ENCODE data around the gene BRD1.

DNA sequence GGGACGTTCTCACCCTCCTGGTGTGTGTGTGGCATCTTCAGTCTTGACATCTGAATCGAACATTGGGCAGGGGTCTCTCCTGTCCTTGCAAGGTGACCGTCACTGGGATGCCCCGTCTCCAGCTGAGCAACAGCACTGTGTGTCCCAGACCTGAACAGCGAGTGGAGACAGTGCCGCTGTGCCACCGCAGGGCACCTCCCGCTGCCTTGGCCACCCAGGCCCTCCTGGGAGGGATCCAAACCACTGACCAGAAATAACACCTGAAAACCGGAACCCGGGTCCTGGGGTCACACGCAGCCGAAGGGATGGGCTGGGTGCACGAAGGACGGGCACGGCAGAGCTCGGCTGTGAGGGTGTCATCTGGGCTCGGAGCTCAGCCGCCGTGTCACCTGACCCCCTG lies 102.2 kb downstream of the BRD1 start:
- TF ChIP-seq, protein P1, sequence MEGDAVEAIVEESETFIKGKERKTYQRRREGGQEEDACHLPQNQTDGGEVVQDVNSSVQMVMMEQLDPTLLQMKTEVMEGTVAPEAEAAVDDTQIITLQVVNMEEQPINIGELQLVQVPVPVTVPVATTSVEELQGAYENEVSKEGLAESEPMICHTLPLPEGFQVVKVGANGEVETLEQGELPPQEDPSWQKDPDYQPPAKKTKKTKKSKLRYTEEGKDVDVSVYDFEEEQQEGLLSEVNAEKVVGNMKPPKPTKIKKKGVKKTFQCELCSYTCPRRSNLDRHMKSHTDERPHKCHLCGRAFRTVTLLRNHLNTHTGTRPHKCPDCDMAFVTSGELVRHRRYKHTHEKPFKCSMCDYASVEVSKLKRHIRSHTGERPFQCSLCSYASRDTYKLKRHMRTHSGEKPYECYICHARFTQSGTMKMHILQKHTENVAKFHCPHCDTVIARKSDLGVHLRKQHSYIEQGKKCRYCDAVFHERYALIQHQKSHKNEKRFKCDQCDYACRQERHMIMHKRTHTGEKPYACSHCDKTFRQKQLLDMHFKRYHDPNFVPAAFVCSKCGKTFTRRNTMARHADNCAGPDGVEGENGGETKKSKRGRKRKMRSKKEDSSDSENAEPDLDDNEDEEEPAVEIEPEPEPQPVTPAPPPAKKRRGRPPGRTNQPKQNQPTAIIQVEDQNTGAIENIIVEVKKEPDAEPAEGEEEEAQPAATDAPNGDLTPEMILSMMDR (IDR thresholded peaks at IDR 0.05): no peak
- no peak for TF ChIP-seq ZFX (IDR thresholded peaks at IDR 0.05; ENCODE audit: borderline replicate concordance)

All from 22Rv1 (cell line).